ENCODE data around the gene WASL. TPM values are rescaled to one million over a fixed set of nuclear protein-coding genes. Genes with fewer than 3 reads are reported as not detected.

WASL gene
- total RNA-seq, 4 donors from 2014 or later = 42.5 to 55.9 (median 47.9) TPM

GRCh38 chr7:123663200-123663599, 85.6 kb downstream of the WASL start:
- WGBS, 2 donors (ENCODE audit: low coverage in 1 of 2) = 86 to 89% methylated on average over 6 of the region's 6 CpGs
- Histone ChIP-seq H3K4me1 (no peaks in the 10 kb centered on the region), H3K27ac (no peak overlapping the region), H3K4me3 (no peak overlapping the region), H3K9me3 (no peaks in the 10 kb centered on the region), H3K36me3 (no peaks in the 10 kb centered on the region), H3K27me3 (no peaks in the 10 kb centered on the region)
- no peak for ATAC-seq
- TF ChIP-seq POLR2A (IDR thresholded peaks at IDR 0.05) (no peak), POLR2AphosphoS5 (IDR thresholded peaks at IDR 0.05) (no peak), CTCF (IDR thresholded peaks at IDR 0.05) (no peak), EP300 (IDR thresholded peaks at IDR 0.05) (no peak)

- Histone ChIP-seq H3K27me3 (no peaks in the 10 kb centered on the region), H3K4me3 (no peak overlapping the region), H3K36me3 (no peaks in the 10 kb centered on the region), H3K4me1 (no peaks in the 10 kb centered on the region), H3K9me3 (no peaks in the 10 kb centered on the region), H3K27ac (no peak overlapping the region)
- no peak for ATAC-seq
- 56 to 60% methylated on average over 2 of the region's 3 CpGs for WGBS, 2 donors (ENCODE audit: low coverage in 1 of 2)
- TF ChIP-seq POLR2A (IDR thresholded peaks at IDR 0.05) (no peak), POLR2AphosphoS5 (IDR thresholded peaks at IDR 0.05) (no peak), EP300 (IDR thresholded peaks at IDR 0.05) (no peak), CTCF (IDR thresholded peaks at IDR 0.05) (no peak)
Measured at GRCh38 chr7:123662755-123663154, 86.0 kb downstream of the WASL start.

- Histone ChIP-seq H3K4me3 (no peak overlapping the region), H3K27ac (no peak overlapping the region), H3K9me3 (no peaks in the 10 kb centered on the region), H3K4me1 (no peaks in the 10 kb centered on the region), H3K27me3 (no peaks in the 10 kb centered on the region), H3K36me3 (no peaks in the 10 kb centered on the region)
- WGBS, 2 donors (ENCODE audit: low coverage in 1 of 2) = 89 to 91% methylated on average over 6 to 15 of the region's 15 CpGs
- no peak for TF ChIP-seq POLR2A (IDR thresholded peaks at IDR 0.05)
- TF ChIP-seq EP300 (IDR thresholded peaks at IDR 0.05) = no peak
- no peak for TF ChIP-seq POLR2AphosphoS5 (IDR thresholded peaks at IDR 0.05)
- no peak for TF ChIP-seq CTCF (IDR thresholded peaks at IDR 0.05)
- ATAC-seq = no peak
Measured at GRCh38 chr7:123662293-123662692, 86.5 kb downstream of the WASL start.

DNA sequence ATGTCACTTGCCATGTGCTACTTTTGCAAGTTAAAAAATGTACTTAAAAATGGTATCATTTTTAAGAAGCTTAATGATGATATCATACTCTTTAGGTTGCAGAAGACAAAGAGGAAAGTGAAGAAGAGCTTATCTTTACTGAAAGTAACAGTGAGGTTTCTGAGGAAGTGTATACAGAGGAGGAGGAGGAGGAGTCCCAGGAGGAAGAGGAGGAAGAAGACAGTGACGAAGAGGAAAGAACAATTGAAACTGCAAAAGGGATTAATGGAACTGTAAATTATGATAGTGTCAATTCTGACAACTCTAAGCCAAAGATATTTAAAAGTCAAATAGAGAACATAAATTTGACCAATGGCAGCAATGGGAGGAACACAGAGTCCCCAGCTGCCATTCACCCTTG, 87.0 kb downstream of the WASL start:
- Histone ChIP-seq H3K9me3 (no peaks in the 10 kb centered on the region), H3K27ac (no peak overlapping the region), H3K27me3 (no peaks in the 10 kb centered on the region), H3K36me3 (no peaks in the 10 kb centered on the region), H3K4me1 (no peaks in the 10 kb centered on the region), H3K4me3 (no peak overlapping the region)
- TF ChIP-seq POLR2AphosphoS5 (IDR thresholded peaks at IDR 0.05) = no peak
- TF ChIP-seq POLR2A (IDR thresholded peaks at IDR 0.05) = no peak
- no peak for TF ChIP-seq CTCF (IDR thresholded peaks at IDR 0.05)
- no peak for TF ChIP-seq EP300 (IDR thresholded peaks at IDR 0.05)
- WGBS, 2 donors (ENCODE audit: low coverage in 1 of 2) = 60 to 81% methylated on average over 1 of the region's 1 CpG
- no peak for ATAC-seq

DNA sequence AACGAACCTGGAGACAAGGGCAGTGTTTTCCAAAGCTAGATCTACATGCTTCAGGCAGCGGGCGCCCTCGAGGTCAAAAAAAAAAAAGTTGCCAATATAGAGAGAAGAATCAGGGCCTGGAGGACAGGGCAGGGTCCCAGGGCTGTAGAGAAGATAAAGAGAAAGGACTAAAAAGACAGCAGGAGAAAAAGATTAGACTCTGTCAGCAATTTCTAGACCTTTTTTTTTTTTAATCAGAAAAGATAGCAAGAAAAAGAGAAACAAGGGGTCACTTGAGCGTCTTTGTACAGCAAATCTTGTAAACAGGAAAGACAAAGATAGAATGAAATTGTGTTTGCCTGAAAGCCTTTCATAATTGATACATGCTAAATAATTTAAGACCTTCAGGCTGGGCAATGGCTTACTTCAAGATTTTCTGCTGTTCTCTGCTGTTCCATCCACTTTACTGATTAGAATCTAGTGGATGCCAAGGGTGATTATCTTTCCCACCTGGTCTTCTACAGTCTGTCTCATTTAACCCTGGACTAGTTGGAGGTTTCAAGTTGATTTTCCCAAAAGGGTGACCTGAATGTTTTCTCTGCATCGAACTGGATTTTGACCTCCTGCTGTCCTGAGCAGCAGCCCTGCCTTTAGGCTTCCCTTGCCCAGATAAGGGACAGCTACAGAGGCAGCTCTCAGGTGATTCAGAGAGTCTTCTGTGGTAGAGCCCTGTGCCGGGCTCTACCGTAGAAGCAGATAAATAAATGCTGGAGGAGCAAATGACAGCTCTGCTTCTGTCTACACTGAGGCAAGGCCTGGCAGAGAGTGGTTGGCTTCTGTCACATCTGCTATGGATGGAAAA, 88.1 kb downstream of the WASL start:
- Histone ChIP-seq H3K27me3 (no peaks in the 10 kb centered on the region), H3K27ac (no peak overlapping the region), H3K9me3 (no peaks in the 10 kb centered on the region), H3K4me3 (no peak overlapping the region), H3K36me3 (no peaks in the 10 kb centered on the region), H3K4me1 (no peaks in the 10 kb centered on the region)
- 63 to 64% methylated on average over 2 to 8 of the region's 8 CpGs for WGBS, 2 donors (ENCODE audit: low coverage in 1 of 2)
- no peak for TF ChIP-seq EP300 (IDR thresholded peaks at IDR 0.05)
- ATAC-seq = no peak
